Stimulated activated CD8-positive, alpha-beta memory T cell treated with anti-CD3 and anti-CD28 coated beads, Interleukin-15, amount 100 ng/mL, for 1 hour (primary cell): ENCODE results near the gene KCNMA1.

Experiments
- DNase-seq: peaks from one replicate; pipeline ENCODE4 v3.0.0-alpha.2; 2020; ENCODE audit warnings: low read depth

Gene KCNMA1

DNA sequence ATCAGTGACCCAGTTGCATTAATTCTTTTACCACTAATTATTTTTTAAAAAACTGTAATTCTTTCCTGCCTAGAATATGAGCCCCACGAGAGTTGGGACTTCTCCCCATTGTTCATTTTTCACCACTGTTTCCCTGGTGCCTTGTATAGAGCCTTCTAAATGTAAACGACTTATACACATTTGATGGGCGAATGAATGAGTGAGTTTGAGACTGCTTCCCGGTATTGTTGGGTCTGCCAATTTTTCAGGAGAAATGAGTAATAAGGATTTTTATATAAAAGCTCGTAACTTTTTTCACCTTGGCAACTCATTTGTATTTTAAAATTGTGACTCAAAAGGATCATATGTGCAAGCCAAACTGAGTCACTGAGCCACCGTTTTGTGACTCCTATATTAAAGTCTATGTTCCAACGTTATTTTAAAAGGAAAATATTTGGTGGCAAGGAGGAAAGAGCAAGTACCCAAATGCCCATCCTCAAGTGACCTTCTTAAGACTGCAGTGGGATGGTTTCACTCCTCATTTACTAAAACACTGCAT is 621.3 kb downstream of the KCNMA1 start:
- no peak for DNase-seq

DNA sequence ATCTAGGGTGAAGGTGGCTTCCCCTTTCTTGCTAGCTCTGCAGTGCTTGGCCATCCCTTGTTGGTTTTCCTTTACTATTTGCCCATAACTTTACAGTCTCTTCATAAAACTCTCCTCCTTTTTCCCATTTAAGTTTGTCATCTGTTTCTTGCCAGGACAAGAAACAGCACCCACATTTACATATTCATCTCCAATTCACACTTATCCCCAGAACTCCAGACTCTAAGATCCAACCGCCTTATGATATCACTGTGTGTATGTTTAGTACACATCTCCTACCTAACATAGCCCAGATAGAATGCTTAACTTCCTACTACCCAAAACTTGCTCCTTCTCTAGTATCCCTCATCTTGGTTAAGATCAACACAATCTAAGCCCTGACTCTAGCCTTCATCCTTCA is 622.2 kb downstream of the KCNMA1 start:
- DNase-seq: no peak

DNA sequence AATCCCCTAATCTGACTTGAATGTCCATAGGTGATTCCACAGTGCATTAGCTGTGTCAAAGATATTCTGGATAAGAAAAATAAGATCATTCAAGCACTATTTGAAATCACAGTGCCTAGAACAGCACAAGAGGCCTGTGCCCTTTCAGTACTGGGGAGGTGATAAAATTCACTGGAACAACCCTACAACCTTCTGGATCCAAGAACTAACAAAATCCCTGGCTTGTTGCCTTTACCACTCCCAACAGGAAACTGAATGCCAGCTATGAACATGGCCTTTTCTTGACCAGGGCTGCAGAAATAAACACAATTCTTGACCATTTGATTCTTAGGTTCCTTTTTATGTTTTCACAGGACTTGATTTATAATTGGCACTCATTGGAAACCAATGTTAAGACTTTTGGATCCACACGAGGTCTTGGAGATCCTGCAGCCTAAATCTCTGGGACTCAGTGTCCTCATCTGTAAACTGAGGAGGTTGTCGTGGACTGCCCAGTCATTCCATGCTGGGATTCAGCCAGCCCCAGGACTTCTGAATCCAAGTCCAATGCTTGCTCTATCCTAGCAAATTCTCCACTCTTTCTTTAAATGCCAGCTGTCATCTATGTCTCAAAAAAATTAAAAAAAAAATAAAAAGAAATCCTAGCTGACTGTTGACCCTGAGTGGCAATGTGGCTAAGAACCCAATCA is 624.7 kb downstream of the KCNMA1 start:
- no peak for DNase-seq

DNA sequence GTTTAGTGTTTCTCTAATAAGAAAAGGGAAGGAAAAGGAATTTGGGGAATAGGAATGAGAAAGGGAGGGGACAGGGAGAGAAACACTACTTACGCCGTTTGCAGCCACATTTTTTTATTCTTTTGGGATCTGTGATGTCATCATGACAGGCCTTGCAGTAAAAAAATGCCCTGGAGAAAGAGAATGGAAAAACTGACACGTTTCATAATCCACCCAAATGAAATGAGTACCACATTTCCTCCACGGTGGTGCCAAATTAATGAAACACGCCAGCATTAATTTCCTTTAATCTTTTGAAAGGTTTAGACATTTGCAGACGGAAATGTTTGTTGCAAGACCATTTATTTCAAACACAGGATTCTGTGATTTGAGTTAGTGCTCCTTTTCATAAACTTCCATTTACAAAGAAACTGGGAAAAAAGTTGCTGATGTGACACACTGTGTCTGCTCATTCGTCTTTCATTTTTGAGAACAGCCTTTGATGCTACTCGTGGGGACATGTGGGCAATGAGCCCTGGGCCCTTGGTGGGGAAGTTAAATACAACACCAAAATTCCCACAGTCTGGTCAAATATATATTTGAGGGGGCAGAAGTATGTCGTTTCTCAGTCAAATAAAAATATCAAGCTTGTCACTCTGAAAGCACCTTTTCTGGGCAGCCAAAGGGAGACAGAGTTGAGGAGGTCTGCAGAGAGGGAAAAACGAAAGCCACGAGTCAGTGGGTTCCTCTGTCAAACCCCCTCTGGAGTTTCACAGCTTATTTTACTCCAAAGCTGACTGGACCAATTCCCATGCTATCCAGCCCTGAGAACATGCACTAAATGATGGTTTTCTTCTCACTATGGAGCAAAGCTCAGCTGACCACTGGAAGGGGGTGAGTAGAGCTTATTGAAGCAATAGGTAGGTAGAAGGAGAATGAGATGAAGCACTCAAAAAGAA is 625.5 kb downstream of the KCNMA1 start:
- no peak for DNase-seq

DNA sequence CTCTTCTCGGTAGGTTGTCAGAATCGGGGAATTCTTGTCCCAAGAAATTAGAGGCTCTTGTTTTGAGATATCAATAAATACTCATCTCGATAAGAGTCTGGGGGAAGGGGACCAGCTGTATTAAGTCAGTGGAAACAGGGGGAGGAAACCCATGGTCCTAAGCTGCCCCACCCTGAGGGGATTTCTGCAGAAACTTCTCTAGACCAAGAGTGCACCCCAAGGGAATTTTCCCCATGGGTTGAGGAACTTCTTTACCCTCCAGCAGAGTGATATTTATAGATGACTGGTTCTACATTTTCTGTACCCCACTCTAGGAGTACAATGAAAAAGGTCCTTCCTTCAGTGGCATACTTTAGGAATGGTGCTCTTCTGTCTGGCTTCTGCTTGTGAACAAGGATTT is 627.2 kb downstream of the KCNMA1 start:
- DNase-seq: no peak

DNA sequence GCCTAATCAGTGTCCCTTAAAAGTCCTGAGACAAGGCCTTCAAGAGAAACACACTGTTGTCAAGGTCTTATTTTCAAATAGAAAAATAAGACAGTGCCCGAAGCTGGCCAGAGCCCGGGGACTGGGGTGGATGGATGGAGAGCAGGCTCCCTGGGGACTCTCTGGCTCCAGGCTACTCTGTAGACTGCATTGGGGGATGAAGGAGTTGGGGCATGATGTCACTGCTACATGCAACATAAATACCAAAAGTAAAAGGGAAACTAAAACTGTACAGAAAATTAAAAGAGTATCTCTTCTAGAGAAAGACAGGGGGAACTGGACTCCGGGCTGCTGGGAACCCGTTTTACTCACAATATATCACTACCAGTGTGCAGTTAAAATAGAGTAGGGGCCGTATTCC is 629.8 kb downstream of the KCNMA1 start:
- DNase-seq: no peak

DNA sequence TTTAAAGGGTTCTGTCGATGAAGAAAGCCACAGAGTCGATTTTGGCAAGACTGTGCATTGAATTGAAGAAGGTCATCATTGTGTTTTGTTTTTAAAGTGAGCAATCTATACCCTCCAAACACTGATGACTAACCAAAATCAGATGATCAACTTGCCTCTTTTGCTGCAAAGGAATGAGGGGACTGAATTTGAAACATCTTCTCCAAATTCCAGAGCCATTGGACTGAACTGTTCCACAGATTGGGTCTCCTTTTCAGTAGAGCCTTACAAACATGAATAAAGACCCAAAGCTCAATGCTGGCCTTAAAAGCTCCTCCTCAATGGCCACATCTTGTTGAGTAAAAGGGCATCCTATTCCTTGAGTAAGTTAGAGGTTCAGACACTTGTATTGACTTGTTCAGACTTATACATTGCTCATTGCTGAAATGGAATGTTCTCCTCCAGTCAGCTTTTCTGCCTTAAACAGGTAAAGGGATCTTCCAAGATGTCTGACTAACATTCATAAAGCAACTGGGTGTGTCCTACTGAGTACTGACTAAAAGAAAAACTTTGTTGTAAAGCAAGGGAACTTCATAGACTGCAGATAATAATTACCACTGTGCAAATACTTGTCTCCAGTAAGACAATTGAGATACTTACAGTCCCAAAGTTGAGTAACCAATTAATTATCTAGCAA is 630.6 kb downstream of the KCNMA1 start:
- no peak for DNase-seq

DNA sequence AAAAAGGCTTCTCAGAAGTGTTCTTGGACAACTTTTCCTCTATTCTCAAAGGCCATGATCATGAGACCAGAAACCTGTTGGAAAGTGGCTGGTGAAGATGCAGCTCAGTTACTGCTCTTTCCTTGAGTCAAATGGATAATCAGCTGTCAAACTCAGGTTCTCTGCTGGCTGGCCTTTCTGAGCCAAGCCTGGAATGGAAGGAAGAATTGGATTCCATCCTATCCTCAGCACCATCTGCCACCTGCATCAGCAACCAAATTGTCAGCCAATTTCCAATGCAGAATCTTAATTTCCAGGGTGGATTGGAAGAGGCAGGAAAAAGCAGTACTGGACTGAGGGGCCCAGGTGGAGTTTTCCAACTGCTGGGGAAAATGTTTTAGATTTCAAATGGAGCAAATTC is 631.7 kb downstream of the KCNMA1 start:
- no peak for DNase-seq

DNA sequence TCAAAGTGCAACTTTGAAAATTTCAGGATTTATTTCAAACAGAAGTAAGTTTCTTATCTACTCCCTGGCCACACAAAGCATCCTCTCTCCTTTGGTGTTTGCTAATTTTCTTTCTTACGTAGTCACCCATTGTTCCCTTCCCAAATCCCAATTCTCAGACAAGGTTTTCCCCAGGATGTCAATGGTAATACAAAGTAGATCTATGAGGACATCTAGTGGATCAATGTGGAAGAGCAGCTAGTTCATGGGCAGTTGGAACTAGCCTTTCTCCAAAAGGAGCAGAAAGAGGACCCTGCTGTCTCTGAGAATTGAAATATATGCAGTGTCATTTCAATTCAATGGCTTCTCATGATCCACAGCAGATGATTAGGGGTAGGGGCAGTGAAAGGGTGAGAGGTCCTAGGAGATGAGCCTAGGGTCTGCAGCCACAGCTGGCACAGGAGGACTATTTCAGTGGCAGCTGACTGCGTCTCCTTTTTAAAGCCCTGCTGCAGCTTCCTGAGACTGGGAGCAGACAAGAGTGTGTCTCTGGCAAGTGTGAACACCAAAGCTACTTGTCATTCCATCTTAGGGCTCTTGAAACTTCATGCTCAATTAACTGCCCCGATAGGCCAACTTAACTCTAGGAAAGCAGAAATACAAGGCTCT is 632.6 kb downstream of the KCNMA1 start:
- DNase-seq: no peak

DNA sequence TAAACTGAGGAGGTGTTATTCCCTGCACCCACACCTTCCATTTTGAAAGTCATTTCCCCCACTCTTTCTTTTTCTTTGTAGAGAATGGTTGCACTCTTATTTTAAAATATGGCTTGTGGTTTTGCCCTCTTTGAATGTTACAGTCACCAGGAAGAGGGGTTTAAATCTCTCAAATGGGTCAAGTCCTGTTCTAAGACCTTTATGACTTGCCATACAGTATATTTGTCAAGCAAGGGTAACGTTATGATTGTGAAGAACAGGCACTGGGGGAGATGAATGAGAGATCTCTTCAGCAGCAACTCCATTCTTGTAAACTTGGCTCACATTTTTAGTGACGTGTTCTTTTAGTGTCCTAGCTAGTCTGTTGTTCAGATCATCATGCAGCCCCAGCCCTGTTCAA is 634.7 kb downstream of the KCNMA1 start:
- DNase-seq: no peak

DNA sequence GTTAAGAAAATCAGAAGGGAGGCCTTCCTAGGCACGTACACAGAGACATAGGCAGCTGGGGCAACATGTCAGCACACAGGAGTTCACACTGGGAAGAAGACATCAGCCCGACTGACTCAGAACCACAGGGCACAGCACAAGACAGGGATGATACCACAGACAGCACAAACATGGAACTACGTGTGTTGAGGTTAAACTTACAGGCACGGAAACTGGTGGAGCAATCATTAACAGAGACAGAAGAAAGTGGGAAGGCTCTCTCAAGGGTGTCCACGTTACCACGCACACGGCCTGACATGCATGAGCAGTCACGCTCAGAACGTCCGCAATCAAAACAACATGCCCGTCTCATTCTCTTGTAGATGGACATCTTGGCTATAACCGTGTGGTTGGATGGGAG is 636.4 kb downstream of the KCNMA1 start:
- DNase-seq: no peak

DNA sequence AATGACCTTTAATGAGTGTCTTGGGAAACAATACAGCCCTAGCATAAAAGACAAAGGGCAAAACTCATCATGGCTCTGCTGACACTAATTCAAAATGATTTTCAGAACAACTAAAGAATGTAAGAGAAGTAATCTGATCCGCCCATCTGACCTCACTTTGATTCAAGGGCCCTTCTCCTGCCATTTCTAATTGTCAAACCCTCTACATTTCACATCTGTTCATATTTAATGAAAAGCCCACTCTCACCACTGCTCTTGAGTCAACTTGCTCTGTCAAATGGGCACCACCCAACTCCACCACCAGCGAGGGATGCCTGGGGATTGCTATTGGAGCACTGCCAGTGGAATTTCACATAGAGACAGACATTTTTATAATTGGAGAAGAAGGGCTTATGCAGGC is 639.2 kb downstream of the KCNMA1 start:
- no peak for DNase-seq

DNA sequence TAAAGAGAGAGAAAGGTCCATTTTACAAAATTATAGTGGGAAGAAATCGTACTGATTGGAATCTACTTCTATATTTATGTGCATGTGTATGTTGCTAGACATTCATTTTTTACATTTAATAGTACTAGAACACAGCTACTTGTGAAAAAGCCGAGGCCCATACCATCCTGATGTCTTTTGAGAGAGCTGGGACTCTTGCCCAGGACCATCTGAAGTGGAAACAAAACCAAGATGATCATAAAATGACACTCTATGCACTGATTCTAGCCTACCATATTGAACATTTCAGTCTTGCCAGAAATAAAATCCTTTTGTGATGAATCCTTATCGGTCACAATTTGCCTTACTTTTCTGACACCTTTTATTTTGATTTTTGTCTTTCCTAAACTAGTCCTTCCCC is 640.0 kb downstream of the KCNMA1 start:
- DNase-seq: no peak

DNA sequence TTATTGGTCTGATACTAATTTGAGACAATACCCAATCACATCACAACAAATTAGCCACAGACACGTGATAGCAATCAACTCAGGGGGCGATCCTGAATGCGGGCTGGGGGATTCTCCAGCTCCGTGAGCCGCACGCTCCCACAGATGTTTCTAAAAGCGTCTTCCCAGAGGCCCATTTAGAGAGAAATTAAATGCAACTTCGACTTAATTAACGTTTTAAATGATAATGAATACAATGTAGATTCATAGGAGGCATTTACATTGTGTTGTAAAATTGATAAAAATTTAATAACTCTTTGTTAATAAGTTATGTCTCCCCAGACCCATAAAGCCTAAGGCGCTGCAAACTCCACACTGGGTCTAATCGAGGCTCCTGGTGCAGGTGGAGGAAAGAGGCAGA is 642.6 kb downstream of the KCNMA1 start:
- DNase-seq: no peak

DNA sequence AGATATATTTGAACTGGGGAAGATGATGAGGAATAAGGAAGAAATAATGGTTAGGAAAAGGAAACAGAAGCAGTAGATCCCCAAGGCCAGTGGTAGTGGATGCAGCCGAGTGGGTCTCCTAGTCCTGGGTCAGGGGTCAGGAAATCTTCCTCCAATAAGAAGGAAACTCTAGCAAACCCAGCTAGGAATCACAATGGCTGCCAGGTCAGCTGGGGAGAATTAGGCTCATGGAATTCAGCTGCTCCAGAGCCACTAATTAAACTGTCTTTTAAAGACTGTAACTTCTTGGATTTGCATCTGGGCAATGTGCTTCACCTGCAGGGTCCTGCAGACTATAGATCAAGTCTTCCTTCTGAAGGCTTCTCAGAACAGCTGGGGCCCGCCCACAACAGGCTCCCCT is 644.4 kb downstream of the KCNMA1 start:
- no peak for DNase-seq

DNA sequence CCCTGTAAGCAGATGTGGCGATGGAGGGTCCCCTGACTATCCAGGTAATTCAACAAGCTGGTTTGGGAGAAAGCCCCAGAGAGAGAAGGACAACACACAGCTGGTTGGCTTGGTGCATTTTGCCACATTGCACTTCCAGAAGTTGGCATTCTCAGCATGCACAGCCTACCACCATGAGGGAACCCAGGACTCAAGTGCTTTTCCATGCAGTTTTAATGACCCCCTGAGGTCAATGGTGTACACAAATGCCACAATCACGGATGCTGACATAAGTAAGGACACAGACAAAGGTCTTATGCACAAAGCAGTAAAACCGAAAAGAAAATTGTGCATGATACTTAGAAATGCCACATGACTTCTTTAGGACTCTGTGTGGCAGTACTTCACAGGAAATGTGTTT is 645.1 kb downstream of the KCNMA1 start:
- no peak for DNase-seq

DNA sequence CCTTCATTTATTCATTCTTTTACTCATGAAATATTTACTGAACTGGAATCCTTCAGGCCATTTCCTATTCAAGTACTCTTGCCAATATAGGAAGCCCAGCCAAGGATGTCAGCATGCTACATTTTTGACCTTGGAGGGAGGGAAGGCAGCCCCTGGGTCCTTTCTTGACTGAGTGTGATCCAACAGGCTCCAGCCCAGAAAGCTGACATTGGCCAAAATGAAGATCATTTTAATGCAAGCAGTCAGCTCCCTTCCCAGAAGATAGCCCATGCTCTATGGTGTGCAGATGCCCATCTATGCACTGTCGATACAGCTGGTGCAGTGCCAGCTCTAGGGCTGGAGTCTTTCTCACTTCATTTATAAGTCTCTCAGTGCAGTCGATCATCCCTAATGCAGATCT is 646.0 kb downstream of the KCNMA1 start:
- no peak for DNase-seq

DNA sequence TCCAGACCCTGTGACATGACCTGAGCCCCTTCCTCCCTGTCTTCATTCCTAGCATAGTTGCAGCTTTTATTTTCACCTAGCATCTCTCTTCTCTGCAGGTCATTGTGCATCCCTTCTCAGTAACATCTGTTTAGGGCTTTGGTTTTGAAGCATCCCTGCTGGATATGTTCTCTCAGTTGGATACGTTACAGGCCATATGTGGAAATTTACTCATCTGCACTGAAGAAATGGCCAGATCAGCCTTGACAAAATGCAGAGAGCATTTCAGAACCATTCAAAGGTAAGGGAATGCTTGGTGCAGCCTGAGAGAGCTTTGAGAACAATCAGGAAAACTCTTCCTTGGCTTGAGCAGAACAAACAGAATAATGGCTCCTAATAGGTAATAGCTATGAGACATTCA is 647.0 kb downstream of the KCNMA1 start:
- DNase-seq: no peak

DNA sequence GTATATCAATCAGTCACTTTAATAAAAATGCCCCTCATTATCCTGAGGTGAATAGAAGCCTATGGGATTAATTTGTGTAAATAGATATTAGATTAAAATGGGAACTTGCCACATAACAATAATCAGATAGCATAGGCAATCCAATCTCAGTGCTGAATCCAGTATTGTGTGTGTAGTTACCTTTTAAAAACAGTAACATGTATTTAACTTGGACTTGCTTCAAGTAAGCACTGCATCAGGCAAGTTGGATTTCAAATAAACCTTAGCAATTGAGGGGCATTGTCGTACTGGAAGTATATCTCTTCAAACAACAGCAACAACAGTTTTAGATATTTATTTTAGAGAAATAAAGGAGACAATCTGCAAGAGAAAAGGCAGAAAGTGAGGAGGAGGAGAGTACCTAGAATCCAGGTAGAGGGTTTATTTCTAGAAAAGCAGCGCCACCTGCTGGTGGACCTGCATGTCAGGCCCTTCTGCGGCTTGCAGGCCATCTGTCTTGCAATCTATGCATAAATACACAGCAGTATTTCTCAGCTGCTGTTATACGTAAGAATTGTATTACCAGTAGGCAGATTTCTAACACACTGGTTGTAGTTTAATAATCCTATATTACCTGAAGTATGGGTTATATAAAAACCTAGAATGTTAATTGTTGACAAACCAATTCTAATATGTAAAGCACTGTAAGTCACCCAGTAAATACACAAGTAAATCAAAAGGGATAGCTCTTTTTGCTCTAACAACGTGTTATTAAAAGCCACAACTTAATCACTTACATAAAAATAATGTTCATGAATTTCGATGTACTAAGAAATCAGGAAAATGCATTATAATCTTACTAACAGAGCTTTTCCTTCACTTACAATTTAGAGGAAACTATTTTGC is 652.8 kb downstream of the KCNMA1 start:
- DNase-seq: peak; percentile 32

DNA sequence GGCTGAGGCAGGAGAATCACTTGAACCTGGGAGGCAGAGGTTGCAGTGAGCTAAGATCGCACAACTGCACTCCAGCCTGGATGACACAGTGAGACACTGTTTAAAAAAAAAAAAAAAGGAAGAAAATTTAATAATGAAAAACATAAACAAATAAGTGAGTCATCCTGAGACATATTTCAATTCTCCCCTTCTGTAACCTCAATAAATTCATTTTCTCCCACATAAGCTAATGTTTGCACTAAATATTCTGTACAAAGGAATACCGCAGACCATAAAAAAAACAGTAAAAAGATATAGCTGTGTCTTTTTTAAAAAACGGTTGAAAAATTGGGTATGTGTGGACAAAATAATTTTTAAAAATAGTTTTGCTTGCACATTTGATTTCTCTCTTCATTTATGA is 654.0 kb downstream of the KCNMA1 start:
- no peak for DNase-seq

DNA sequence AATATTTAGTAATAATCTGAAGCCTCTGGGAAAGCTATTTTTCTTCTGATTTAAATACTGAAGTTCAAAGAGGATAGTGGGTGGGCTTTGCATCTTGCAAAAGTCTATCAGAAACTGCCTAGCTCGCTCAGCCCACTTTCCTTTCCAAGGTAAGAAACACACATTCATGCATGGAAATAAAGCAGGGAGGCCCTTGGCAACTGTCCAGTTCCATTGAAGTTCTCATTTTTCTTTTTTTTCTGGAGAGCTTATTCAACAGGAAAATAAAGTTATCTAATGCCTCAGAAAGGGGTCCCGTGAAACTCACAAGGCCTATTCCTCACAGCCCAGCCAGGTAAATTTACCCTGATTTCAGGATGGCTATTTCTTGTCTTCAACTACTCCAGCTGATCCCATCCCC is 654.9 kb downstream of the KCNMA1 start:
- DNase-seq: no peak
